Left lung (tissue), 10 donors: ENCODE measurements around the gene SAMHD1. TPM values are rescaled to one million over a fixed set of nuclear protein-coding genes. Genes with fewer than 3 reads are reported as not detected.
A peak's percentile ranks its signal among the peaks of the same experiment; 100 is the strongest.
"Not testable (repeated sequence)": the region's sequence is repeated elsewhere in the genome, so short reads cannot be mapped to it uniquely, and the experiment has no call there.

Experiments used
- ATAC-seq: fragments of 200-7000 bp; cut with Tn5 transposase; one replicate; pipeline ENCODE4 v1.9.1; 2020; ENCODE audit warnings: moderate library complexity
- DNase-seq, 4 donors: peaks; one replicate each; pipeline ENCODE4 v3.0.0-alpha.2; 2013 to 2020
- H3K27ac ChIP-seq, 2 donors: fragments of 200-600 bp; sonication (generic) in 1 of 2; one replicate each; pipeline versions ENCODE4 v1.5.0 to v1.8.0; 2020 to 2021
- H3K27me3 ChIP-seq, 2 donors: fragments of 200-600 bp; sonication (generic) in 1 of 2; one replicate each; pipeline versions ENCODE4 v1.5.0 to v1.8.0; 2020 to 2021
- H3K36me3 ChIP-seq, 2 donors: fragments of 200-600 bp; sonication (generic) in 1 of 2; one replicate each; pipeline versions ENCODE4 v1.5.0 to v1.8.0; 2020 to 2021
- H3K4me1 ChIP-seq, 2 donors: fragments of 200-600 bp; one replicate each; pipeline ENCODE4 v1.8.0; 2021
- H3K4me3 ChIP-seq, 2 donors: fragments of 200-600 bp; sonication (generic) in 1 of 2; one replicate each; pipeline versions ENCODE4 v1.5.0 to v1.8.0; 2020 to 2021; ENCODE audit warnings: mild to moderate bottlenecking in 1 of 2
- H3K9me3 ChIP-seq, 2 donors: fragments of 200-600 bp; sonication (generic) in 1 of 2; one replicate each; pipeline versions ENCODE4 v1.5.0 to v1.8.0; 2020 to 2021
- CTCF ChIP-seq, 2 donors: fragments of 200-600 bp; sonication (generic) in 1 of 2; IDR thresholded peaks; one replicate each; pipeline versions ENCODE4 v1.5.0 to v1.8.0; 2021; ENCODE audit warnings: antibody characterized with exemption in 2 of 2
- intact Hi-C, 2 donors: fragments of 100-400 bp; cut with DNase I; formaldehyde crosslinking; loops; one replicate each; pipeline versions ENCODE4 v1.11.2 to v1.14.2; 2022
- polyA plus RNA-seq, 6 donors: library from polyadenylated mRNA; unstranded; fragments of 120-200 nt; gene quantifications; one replicate each; pipeline ENCODE4 v1.2.1, GENCODE V29; 2013; ENCODE audit not compliant: insufficient read length in 6 of 6
- total RNA-seq, 2 donors: library from RNA; stranded (reverse); fragmentation: NEBNext Ultra II Directional; extraction: Animal tissue kit (Norgen Biotek cat#: 25700); gene quantifications; one replicate each; pipeline ENCODE4 v1.2.1, GENCODE V29; 2021
- donor health status: DM: no; HTN: yes; CAD: no.
- donor health status: DM: no; HTN: no; CAD: no.

SAMHD1 gene
- total and polyA plus RNA-seq, 8 donors: 31.8 to 197 (median 38.7) TPM

- ATAC-seq (no peak), DNase-seq (peak in 2 of 4 donors; percentile 25 to 59)
- no peak overlapping the region for H3K27ac ChIP-seq
- H3K36me3 ChIP-seq: peaks cover 0 to 99% of the 10 kb centered on the region in 2 donors
- no peaks in the 10 kb centered on the region for H3K27me3 ChIP-seq
- H3K4me3 ChIP-seq: no peak overlapping the region
- no peak for TF ChIP-seq CTCF (IDR thresholded peaks at IDR 0.05)
- no peaks in the 10 kb centered on the region for H3K4me1 ChIP-seq
- no peaks in the 10 kb centered on the region for H3K9me3 ChIP-seq
- intact Hi-C loops: no loop called here
These were observed 42.9 kb downstream of the SAMHD1 start for GRCh38 chr20:36908603-36909002.

- H3K27ac ChIP-seq, H3K4me1 ChIP-seq, H3K27me3 ChIP-seq, H3K4me3 ChIP-seq, H3K9me3 ChIP-seq, ATAC-seq, intact Hi-C loops, DNase-seq: not testable (repeated sequence)
- H3K36me3 ChIP-seq: peaks cover 0 to 100% of the 10 kb centered on the region in 2 donors
These were observed 45.4 kb downstream of the SAMHD1 start for GRCh38 chr20:36906086-36906485.

GRCh38 chr20:36905566-36905965 is 45.9 kb downstream of the SAMHD1 start:
- H3K27me3 ChIP-seq, H3K27ac ChIP-seq, H3K4me1 ChIP-seq, H3K9me3 ChIP-seq, ATAC-seq, intact Hi-C loops, DNase-seq, H3K4me3 ChIP-seq: not testable (repeated sequence)
- peaks cover 0 to 100% of the 10 kb centered on the region in 2 donors for H3K36me3 ChIP-seq

- DNase-seq (no peak), ATAC-seq (no peak)
- Histone ChIP-seq H3K27me3 (no peaks in the 10 kb centered on the region), H3K4me1 (no peaks in the 10 kb centered on the region), H3K27ac (no peak overlapping the region), H3K9me3 (no peaks in the 10 kb centered on the region), H3K4me3 (no peak overlapping the region), H3K36me3 (peaks cover 0 to 100% of the 10 kb centered on the region in 2 donors)
- TF ChIP-seq CTCF (IDR thresholded peaks at IDR 0.05): no peak
- intact Hi-C loops: no loop called here
These were observed 46.8 kb downstream of the SAMHD1 start for GRCh38 chr20:36904690-36905089.

GRCh38 chr20:36895036-36895435 is 56.5 kb downstream of the SAMHD1 start:
- Histone ChIP-seq H3K4me3 (no peak overlapping the region), H3K36me3 (peaks cover 0 to 100% of the 10 kb centered on the region in 2 donors), H3K27ac (no peak overlapping the region), H3K27me3 (no peaks in the 10 kb centered on the region), H3K4me1 (no peaks in the 10 kb centered on the region), H3K9me3 (no peaks in the 10 kb centered on the region)
- ATAC-seq: no peak
- intact Hi-C loops: no loop called here
- DNase-seq: no peak
- no peak for TF ChIP-seq CTCF (IDR thresholded peaks at IDR 0.05)

GRCh38 chr20:36893801-36894200 is 57.7 kb downstream of the SAMHD1 start:
- no peak for TF ChIP-seq CTCF (IDR thresholded peaks at IDR 0.05)
- H3K4me3 ChIP-seq: no peak overlapping the region
- no peaks in the 10 kb centered on the region for H3K27me3 ChIP-seq
- H3K9me3 ChIP-seq: no peaks in the 10 kb centered on the region
- H3K36me3 ChIP-seq: peaks cover 0 to 100% of the 10 kb centered on the region in 2 donors
- DNase-seq: no peak
- H3K4me1 ChIP-seq: no peaks in the 10 kb centered on the region
- intact Hi-C loops: no loop called here
- no peak overlapping the region for H3K27ac ChIP-seq
- ATAC-seq: no peak
